Activated CD4-positive, alpha-beta T cell treated with anti-CD3 and anti-CD28 coated beads, Interleukin-2, amount 50 U/mL, for 1 hour (primary cell): ENCODE measurements around the gene TJP1.
"Not testable (repeated sequence)": the region's sequence is repeated elsewhere in the genome, so short reads cannot be mapped to it uniquely, and the experiment has no call there.

Experiments
- DNase-seq: peaks from one replicate; pipeline ENCODE4 v3.0.0-alpha.2; 2020

TJP1 gene

DNA sequence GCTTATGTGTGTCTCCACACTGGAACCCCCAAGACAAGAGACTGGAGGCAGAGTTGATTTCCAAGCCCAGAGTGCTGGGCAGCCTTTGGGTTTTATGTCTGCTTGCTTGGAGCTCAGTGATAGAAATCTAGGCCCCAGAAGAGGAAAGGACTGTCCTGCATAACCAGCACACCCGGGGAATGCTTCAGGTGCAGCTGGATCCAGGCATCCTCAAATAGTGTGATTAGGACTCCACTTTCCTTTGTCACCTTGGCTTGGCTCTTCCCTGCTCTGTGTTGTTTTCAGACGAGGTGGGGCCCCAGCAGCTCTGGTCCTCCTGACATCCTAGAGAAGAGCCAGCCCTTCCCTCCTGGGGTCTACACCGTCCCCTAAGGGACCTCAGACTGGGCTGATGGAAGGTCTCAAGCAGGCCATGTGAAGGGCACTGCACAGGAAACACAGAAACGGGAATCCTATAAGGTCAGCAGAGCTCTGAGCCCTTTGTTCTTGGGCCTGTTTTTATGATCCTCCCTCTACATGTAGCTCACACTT is 143.7 kb downstream of the TJP1 start:
- DNase-seq, result no peak

DNA sequence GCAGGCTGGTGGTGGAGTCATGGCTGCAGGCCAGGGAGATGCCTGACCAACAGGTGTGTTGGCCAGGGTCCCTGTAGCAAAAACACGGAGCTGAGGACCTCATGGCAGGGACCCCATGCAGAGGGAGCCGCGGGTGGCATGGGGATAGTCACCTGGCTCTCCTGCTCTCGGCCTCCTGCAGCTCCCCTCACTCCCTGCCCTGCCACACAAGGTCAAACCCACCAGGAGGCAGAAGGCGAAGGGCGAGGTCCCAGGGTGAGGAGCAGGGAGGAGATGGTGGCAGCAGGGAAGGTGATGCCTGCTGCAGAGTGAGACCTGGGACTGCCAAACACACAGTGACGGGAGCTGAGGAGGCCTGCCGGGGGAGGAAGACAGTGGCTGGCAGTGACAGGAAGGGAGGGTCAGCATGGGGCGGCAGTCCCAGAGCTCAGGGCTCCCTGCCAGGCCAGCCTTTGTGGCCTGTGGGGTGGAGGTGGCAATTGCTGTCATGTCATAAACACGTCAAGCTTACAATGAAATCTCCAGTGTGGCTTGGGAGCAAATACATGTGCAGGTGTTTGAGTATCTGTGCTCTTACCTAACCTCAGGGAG is 144.3 kb downstream of the TJP1 start:
- no peak for DNase-seq

DNA sequence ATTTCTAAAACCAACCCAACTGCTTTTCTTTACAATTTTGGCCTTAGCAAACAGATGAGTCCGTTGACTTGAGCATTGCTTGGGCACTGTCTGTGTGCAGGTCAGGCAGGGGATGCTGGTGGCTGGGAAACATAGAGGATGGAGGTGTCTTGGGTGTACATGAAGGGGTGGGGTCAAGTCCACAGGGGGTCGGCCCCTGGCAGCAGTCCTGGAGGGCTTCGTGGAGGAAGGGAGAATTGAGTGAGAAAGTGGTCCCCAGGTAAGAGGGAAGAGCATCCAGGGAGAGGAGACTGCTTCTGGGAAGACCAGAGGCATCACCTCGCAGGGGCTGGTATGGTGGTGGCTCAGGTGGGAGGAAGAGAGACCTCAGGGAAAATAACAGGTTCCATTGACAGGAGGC is 144.8 kb downstream of the TJP1 start:
- no peak for DNase-seq

DNA sequence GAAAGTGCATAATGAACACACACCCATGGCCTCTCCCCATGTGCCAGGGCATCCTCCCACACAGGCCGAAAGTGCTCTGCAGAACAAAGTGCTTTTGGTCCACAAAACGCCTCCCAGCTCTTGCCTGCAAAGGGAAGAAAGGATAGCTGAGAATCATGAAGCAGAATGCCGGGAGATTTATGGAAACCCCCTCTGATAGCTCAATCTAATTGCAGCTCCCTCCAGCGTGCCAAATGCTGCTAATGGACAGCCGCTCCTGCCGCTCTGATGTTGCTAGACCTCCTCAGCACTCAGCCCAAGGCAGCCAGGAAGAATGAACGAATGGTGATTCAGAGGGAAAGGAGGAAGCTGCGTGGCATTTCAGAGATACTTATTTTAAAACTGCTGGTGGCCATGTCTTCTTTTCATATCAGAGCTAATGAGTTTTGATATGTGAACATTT is 145.3 kb downstream of the TJP1 start:
- no peak for DNase-seq

DNA sequence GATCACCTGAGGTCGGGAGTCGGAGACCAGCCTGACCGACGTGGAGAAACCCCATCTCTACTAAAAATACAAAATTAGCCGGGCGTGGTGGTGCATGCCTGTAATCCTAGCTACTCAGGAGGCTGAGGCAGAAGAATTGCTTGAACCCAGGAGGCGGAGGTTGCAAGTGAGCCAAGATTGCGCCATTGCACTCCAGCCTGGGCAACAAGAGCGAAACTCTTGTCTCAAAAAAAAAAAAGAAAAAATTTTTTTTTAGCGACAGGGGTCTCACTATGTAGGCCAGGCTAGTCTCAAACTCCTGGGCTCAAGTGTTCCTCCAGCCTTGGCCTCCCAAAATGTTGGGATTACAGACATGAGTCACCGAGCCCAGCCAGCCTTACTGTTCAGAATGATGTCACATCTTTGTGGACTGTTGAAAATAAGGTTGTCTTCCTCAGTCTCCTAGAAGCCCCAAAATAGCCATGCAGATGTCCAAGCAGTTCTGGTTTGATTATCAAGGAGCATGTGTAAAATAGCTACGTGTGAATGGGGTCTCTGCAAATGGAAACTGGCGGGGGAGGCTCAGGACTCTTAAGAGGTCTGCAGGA is 145.8 kb downstream of the TJP1 start:
- not testable (repeated sequence) for DNase-seq

DNA sequence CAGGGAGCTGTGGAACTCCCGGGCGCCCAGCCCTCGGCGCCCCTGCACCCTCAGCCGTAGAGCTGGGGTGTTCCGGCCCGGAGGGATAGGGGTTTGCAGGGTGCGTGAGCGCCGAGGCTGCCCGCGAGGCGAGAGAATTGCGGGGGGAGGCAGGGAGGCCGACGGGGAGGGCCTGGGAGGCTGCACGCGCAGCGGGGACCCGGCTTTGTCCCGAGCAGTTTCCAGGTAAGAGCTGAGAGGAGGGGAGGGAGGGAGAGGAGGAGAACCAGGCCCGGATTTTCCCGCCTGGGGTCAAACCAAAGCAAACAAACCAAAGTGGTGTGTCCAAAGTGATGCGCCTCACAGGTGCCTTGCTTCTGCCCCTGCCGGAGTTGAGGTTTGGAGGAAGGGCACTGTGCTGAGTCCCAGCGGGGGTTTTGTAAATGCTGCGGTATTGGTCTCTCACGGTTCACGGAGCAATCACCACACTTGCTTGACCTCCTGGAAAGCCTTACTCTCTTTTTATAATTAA is 146.4 kb downstream of the TJP1 start:
- no peak for DNase-seq

DNA sequence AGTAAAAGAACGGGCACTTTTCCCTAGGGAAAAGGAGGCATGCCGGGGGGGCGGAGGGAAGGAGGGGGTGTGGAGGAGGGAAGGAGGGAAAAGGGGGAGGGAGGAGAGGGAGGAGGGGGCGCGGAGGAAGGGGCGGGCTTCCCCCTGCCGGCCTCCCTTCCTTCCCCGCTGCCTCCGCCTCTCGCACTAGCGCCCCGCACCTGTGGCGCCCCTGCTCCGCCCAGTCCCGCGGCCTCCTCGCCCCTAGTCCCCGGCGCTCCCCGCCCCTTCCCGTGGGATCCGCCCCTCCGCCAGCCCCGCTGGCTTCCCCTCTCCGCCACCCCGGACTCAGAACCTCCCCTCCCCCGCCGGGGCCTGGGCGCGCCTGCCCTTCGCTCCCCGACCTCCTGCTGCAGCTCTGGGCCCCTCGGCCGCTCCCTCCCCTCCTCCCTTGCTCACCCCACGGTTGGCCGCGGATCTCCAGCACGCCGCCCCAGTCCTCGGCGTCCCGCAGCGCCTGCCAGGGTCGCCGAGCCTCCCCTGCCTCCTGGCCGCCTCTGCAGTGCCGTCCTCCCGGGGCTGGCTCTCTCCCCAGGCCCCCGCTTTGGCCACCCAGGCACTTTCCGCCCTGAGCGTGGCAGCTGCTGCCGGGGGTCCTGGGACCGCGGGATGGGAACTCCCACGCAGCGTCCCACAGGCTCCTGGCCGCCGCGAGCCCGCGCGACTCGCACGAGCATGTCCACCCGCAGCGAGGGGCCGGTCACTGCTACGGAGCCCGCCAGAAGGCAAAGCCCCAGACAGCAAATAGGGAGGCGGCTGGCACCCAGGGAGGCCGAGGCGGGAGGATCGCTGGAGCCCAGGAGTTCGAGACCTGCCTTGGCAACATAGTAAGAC is 147.4 kb downstream of the TJP1 start:
- DNase-seq, result no peak

DNA sequence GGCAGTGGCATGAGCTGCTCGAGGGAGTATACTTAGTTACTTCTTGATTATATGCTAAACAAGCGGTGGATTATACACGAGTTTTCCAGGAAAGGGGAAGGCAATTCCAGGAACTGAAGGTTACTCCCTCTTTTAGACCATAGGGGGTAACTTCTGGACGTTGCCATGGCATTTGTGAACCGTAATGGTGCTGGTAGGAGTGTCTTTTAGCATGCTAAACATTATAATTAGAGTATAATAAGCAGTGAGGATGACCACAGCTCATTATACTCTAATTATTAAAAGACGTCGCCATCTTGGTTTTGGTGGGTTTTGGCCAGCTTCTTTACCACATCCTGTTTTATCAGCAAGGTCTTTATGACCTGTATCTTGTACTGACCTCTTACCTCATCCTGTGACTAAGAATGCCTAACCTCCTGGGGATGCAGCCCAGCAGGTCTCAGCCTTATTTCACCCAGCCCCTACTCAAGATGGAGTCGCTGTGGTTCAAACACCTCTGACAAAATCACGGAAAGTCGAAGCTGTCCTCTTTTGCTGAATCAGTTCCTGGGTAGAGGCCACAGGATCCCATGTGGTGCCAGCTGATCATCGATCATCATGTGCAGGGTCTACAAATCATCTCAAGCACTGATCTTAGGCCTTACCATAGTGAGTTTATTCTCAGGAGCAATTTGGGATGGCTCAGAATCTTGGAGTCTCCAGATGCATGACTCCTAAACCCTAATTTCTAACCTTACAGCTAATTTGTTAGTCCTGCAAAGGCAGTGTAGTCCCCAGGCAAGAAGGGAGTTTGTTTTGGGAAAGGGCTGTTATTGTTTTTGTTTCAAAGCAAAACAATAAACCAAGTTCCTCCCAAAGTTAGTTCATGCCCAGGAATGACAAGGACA is 149.1 kb downstream of the TJP1 start:
- no peak for DNase-seq

DNA sequence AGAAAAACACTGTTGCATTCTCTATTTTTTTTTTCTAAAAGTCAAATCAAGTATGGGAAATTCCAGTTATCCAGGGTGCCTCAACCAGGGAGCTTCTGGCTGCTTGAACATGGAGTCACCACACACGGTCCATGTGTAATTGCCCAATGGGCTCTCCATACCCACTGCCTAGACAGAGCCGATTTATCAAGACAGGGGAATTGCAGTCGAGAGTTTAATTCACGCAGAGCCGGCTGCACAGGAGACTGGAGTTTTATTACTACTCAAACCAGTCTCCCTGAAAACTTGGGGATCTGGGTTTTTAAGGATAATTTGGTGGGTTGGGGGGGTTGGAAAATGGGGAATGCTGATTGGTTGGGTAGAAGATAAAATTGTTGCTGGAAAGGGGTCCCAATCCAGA is 149.8 kb downstream of the TJP1 start:
- no peak for DNase-seq

DNA sequence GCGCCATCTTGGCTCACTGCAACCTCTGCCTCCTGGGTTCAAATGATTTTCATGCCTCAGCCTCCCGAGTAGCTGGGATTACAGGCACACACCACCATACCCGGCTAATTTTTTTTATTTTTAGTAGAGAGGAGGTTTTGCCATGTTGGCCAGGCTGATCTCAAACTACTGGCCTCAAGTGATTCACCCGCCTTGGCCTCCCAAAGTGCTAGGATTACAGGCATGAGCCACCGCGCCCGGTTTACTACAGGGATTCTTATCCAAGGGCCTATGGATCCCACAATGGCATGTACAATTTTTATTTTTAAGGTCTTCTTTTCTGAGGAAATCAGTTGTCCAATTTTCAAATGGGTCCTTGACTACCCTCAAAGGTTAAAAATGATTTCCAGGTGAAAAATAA is 150.2 kb downstream of the TJP1 start:
- not testable (repeated sequence) for DNase-seq

DNA sequence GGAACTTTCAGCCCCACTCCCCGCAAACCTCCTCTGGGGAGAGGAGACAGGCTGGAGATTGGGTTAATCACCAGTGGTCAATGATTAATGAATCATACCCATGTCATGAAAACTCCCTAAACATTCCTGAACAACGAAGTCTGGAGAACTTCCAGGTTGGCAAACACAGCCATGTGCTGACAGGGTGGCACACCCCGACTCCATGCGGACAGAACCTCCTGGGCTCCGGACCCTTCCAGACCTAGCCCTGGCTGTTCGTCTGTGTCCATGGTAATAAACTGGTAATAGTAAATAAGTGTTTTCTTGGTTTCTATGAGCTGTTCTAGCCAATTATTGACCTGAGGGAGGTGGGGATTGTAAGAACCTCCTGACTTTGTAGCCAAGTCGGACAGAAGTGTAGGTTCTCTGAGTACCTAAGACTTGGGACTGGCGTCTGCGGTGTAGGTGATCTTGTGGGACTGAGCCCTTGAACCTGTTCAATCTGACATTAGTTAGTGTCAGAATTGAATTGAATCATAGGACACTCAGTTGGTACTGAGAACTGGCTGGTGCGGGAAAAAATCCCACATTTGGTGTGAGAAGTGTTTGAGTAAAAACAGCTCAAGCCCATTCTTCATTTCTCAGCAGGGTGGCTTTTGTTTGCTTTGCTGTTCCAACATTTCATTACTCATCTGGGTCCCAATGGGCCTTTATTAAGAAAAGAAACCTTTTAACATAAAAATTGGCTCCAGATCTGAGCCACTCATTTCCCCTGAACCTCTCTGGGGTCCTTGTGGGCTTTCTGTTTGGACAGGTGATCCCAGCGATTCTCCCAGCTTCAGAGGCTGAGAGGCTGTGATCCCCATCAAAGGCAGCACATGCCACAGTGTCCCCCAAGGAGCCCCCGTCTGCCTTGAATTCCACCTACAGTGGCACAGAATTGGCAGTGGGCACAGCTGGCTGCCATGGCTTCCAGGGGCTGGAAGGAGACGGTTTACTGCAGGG is 151.0 kb downstream of the TJP1 start:
- DNase-seq, result no peak

DNA sequence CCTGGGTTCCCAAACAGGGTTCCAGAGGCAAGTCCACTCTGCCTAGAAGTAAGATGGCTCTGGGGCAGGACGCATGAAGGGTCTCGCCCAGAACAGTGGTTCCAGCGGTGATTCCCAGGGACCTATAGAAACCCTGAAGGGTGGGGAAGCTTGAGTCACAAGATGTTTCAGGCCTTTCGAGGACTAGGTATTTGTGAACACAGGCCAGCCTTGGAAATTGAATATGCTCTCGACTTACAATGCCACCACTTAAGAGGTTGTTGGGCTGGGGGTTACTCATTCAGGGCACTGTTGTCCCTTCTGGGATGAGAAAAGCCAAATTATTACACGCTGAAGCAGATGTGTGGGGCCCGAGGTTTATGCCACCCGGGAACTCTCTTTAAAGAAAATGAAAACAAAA is 152.0 kb downstream of the TJP1 start:
- DNase-seq, result no peak

DNA sequence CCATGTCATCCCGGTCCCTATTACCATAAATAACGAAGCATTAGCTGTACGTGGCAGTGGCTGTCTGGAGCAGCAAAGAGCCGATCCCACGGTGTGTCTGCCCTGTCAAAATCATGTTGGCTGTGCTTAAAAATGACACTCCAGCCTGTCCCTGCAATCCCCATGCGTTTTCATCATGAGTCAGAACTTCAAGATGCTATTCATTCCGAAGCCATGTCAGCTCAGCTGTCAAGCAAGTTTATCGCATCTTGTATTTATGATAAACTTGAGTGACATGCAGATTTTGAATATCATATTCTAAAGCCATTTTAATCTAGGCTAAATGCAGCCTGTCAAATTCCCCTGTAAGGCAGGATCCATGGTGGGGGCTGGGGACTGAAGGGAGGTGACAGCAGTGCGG is 152.4 kb downstream of the TJP1 start:
- DNase-seq, result no peak

DNA sequence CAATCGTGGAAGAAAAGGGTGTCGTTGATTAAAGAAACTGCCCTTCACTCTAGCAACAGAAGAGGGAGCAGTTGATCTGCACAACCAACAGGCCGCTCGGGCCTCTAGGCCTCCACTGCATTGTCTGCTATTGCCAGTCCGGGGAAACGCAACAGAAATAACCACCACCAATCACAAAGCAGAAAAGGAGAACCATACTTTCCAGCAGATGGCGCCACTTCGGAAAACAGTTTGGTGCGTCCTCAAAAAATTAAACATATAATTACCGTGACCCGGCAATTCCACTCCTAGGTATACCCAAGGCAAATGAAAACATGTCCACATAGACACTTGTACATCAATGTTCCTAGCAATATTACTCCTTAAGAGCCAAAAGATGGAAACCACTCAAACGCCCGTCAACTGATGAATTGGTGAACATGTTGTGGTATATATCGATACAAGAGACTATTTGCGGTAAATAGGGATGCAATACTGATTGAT is 154.1 kb downstream of the TJP1 start:
- no peak for DNase-seq

DNA sequence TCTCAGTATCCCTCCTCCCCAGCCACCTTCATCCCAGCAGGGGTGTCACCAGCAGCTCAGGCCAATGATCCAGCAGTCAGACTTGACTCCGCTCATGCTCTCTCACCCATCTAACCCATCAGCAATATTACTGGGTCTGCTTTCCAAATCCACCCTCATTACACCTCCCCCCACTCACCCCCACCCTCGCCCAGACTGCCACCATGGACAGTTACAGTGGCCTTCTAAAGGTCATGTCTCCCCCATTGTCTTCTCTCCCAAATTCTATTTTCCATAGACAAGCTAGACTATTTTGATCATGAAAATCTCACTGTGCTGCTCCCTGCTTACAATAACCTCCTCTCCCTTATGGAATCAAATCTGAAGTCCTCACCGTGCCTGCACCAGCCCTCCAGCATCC is 156.0 kb downstream of the TJP1 start:
- no peak for DNase-seq

DNA sequence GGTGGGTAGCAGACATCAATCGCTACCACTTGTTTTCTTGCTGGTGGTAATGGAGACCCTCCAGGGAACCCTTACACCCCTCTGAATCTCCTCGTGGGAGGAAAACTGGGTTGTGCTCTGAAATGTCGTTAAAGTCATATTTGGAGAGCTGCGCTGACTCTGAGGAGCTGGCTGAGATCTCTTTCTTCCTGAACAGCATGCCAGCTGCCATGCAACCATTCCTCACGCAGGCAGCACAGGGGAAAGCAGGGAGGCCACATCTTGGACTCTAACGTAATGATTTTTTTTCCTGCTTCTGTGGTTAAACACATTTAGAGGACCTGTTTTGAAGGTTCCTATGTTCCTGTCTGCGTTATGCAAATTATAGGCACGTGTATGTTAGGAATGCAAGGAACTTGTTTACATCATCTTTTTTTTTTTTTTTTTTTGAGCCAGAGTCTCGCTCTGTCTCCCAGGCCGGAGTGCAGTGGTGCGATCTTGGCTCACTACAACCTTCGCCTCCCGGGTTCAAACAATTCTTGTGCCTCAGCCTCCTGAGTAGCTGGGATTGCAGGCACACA is 156.7 kb downstream of the TJP1 start:
- no peak for DNase-seq

DNA sequence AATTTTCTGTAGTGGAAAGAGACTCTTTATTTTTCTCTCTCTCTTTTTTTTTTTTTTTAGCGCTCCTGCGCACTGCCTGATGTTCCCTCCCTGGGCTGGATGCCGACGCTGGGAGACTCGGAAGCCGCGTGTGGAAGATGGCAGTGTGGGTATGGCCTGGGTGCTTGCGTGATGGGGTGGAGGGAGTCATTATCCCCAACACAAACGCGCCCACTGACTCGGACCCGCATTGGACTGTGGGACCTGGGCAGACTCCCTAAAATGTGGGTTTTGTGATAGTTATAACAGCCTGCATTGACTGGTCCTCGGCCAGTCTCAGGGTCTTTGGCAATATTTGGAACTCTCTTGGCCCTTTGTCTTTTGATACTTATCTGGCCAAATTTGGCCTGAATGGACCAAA is 157.9 kb downstream of the TJP1 start:
- DNase-seq, result no peak

DNA sequence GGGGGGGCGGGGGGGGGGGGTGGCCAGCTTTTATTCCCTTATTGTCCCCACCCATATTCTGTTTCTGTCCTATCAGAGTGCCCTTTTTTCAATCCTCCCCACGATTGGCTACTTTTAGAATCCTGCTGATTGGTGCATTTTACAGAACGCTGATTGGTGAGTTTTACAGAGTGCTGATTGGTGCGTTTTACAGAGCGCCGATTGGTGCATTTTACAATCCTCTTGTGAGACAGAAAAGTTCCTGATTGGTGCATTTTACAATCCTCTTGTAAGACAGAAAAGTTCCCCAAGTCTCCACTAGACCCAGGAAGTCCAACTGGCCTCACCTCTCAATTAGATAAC is 164.8 kb downstream of the TJP1 start:
- not testable (repeated sequence) for DNase-seq

DNA sequence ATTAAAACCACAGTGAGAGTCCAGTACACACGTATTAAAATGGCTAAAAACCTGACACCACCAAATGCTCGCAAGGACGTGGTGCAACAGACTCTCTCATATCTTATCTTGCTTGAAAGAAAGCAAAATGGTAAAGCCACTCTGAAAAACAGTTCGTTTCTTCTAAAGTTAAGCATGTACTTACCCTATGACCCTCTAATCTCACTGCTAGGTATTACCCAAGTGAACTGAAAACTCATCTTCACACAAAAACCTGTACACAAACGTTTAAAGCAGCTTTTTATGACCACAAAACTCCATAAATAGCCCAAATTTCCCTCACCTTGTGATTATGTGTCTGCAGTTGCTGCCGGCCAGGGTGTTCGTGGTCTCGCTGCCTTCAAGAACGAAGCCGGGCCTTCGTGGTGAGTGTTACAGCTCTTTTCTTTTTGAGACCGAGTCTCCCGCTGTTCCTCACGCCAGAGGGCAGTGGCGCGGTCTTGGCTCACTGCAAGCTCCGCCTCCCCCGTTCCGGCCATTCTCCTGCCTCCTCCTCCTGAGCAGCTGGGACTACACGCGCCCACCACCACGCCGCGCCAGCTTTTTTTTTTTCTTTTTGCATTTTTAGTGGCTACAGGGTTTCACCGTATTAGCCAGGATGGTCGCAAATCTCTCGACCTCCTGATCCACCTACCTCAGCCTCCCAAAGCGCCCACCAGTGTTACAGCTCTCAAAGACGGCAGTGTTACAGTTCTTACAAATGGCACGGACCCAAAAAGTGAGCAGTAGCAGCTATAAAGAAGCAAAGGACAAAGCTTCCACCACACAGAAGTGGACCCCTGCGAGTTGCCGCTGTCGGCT is 165.4 kb downstream of the TJP1 start:
- DNase-seq, result no peak

DNA sequence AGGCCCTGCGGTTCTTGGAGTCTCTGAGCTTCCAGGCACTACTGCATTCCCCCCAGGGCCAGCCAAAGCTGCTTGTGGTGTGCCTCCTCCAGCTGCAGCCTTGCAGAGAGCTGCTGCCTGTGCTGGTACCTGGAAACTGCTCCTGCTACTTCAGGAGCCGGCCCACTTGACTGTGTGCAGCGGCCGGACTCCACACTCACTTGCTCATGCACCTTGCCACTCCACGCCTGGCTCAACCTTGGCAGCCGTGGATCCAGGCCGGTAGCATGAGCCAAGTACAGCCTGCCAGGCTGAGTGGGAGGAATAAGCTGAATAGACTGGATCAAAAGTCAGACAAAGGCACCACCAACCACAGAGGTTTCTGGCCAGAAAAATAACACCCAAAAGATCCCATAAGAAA is 169.7 kb downstream of the TJP1 start:
- no peak for DNase-seq
